DND-41 (cell line): ENCODE results near the gene CDK2AP2.
A peak's percentile ranks its signal among the peaks of the same experiment; 100 is the strongest.

Experiments used
- EZH2 ChIP-seq: IDR thresholded peaks from 3 replicates; pipeline ENCODE4 v1.6.1; 2012; ENCODE audit warnings: borderline replicate concordance, low read depth, mild to moderate bottlenecking, moderate library complexity, low read length, inconsistent platforms; ENCODE audit not compliant: severe bottlenecking
- TF ChIP-seq, protein P1 (sequence below): IDR thresholded peaks from 2 replicates; pipeline ENCODE4 v1.5.1; 2012; ENCODE audit warnings: borderline replicate concordance, low read length, moderate library complexity, mild to moderate bottlenecking; ENCODE audit not compliant: poor library complexity, severe bottlenecking; ENCODE audit errors: extremely low read depth

DNA sequence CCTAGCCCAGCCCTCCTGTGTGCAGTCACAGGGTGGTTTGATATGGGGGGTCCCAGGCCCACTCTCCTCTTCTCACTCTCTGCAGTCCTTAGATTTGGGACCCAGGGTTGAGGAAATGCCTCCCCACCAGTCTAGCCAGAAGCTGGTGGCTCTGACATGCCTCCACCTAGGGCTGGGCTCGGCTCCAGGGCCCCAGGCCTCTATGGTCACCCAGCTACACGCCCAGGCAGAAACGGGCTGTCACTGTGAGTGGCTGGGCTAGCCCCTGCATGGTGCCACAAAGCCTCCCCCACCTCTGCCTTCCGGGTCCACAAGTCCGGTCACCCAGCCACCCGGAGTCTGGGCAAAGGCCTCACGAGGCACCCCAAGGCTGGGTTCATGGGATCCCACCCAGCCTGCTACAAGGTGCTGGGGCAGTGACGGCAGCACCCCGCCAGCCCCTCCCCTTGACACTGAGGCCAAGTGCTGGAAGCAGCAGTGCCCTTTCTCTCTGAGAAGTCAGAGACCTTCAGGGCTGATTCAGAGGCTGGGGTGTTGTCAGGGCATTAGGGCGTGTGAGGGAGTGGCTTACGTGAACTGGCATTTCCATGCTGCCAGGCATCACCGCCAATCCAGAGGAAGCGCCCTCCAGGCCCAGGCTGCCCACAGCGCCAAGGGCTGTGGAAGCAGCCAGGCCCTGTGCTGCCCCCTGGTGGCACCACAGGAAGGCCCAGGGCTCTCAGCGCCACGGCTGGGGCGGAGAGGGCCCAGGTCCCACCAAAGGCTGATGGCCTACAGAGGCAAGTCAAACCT, 2.2 kb downstream of the CDK2AP2 start:
- TF ChIP-seq, protein P1, sequence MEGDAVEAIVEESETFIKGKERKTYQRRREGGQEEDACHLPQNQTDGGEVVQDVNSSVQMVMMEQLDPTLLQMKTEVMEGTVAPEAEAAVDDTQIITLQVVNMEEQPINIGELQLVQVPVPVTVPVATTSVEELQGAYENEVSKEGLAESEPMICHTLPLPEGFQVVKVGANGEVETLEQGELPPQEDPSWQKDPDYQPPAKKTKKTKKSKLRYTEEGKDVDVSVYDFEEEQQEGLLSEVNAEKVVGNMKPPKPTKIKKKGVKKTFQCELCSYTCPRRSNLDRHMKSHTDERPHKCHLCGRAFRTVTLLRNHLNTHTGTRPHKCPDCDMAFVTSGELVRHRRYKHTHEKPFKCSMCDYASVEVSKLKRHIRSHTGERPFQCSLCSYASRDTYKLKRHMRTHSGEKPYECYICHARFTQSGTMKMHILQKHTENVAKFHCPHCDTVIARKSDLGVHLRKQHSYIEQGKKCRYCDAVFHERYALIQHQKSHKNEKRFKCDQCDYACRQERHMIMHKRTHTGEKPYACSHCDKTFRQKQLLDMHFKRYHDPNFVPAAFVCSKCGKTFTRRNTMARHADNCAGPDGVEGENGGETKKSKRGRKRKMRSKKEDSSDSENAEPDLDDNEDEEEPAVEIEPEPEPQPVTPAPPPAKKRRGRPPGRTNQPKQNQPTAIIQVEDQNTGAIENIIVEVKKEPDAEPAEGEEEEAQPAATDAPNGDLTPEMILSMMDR, result peak; percentile 98
- no peak for TF ChIP-seq EZH2
